A172 (cell line): ENCODE measurements around the gene FRMD4A. TPM values are rescaled to one million over a fixed set of nuclear protein-coding genes. Genes with fewer than 3 reads are reported as not detected.
"Not testable (repeated sequence)": the region's sequence is repeated elsewhere in the genome, so short reads cannot be mapped to it uniquely, and the experiment has no call there.

Experiments used
- DNase-seq: peaks from one replicate; pipeline ENCODE4 v3.0.0-alpha.2; 2015; ENCODE audit warnings: low spot score
- total RNA-seq: library from RNA; depleted of rRNA; stranded (reverse); fragments of >200 nt; shearing (Covaris generic); gene quantifications from 2 replicates; pipeline ENCODE4 v1.2.3, GENCODE V29; 2014

FRMD4A gene
- total RNA-seq, 1 experiment from 2014 or later = 24.1 TPM

- DNase-seq = no peak
Measured at GRCh38 chr10:13722747-13723653, 607.7 kb downstream of the FRMD4A start.

- no peak for DNase-seq
Measured at GRCh38 chr10:13721486-13721885, 609.2 kb downstream of the FRMD4A start.

- no peak for DNase-seq
Measured at GRCh38 chr10:13720699-13721098, 610.0 kb downstream of the FRMD4A start.

GRCh38 chr10:13719425-13719824 lies 611.3 kb downstream of the FRMD4A start:
- DNase-seq = no peak

- no peak for DNase-seq
Measured at GRCh38 chr10:13718820-13719219, 611.9 kb downstream of the FRMD4A start.

GRCh38 chr10:13717936-13718772 lies 612.6 kb downstream of the FRMD4A start:
- peak; percentile 88 for DNase-seq

- DNase-seq = no peak
Measured at GRCh38 chr10:13717571-13717935, 613.2 kb downstream of the FRMD4A start.

- DNase-seq = peak; percentile 66
Measured at GRCh38 chr10:13716081-13717071, 614.3 kb downstream of the FRMD4A start.

- DNase-seq = not testable (repeated sequence)
Measured at GRCh38 chr10:13715596-13715995, 615.1 kb downstream of the FRMD4A start.

- DNase-seq = no peak
Measured at GRCh38 chr10:13715100-13715499, 615.6 kb downstream of the FRMD4A start.

GRCh38 chr10:13712837-13713581 lies 617.7 kb downstream of the FRMD4A start:
- DNase-seq = peak; percentile 99

- DNase-seq = no peak
Measured at GRCh38 chr10:13712476-13712836, 618.3 kb downstream of the FRMD4A start.

GRCh38 chr10:13711291-13711690 lies 619.4 kb downstream of the FRMD4A start:
- no peak for DNase-seq

GRCh38 chr10:13709931-13710650 lies 620.6 kb downstream of the FRMD4A start:
- DNase-seq = no peak

GRCh38 chr10:13708256-13708990 lies 622.3 kb downstream of the FRMD4A start:
- DNase-seq = no peak

- DNase-seq = peak; percentile 93
Measured at GRCh38 chr10:13707156-13707881, 623.4 kb downstream of the FRMD4A start.

GRCh38 chr10:13706604-13707003 lies 624.1 kb downstream of the FRMD4A start:
- no peak for DNase-seq

- DNase-seq = no peak
Measured at GRCh38 chr10:13706175-13706574, 624.5 kb downstream of the FRMD4A start.
